HG02623 (cell line): ENCODE results near the gene SYT8.
"Not testable (repeated sequence)": the region's sequence is repeated elsewhere in the genome, so short reads cannot be mapped to it uniquely, and the experiment has no call there.

Experiments
- ATAC-seq: cut with Tn5 transposase; IDR thresholded peaks from one replicate; pipeline ENCODE4 v1.9.1; 2021; ENCODE audit warnings: moderate library complexity; ENCODE audit not compliant: unreplicated experiment

The SYT8 gene, protein sequence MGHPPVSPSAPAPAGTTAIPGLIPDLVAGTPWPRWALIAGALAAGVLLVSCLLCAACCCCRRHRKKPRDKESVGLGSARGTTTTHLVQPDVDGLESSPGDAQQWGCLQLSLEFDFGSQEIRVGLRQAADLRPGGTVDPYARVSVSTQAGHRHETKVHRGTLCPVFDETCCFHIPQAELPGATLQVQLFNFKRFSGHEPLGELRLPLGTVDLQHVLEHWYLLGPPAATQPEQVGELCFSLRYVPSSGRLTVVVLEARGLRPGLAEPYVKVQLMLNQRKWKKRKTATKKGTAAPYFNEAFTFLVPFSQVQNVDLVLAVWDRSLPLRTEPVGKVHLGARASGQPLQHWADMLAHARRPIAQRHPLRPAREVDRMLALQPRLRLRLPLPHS

DNA sequence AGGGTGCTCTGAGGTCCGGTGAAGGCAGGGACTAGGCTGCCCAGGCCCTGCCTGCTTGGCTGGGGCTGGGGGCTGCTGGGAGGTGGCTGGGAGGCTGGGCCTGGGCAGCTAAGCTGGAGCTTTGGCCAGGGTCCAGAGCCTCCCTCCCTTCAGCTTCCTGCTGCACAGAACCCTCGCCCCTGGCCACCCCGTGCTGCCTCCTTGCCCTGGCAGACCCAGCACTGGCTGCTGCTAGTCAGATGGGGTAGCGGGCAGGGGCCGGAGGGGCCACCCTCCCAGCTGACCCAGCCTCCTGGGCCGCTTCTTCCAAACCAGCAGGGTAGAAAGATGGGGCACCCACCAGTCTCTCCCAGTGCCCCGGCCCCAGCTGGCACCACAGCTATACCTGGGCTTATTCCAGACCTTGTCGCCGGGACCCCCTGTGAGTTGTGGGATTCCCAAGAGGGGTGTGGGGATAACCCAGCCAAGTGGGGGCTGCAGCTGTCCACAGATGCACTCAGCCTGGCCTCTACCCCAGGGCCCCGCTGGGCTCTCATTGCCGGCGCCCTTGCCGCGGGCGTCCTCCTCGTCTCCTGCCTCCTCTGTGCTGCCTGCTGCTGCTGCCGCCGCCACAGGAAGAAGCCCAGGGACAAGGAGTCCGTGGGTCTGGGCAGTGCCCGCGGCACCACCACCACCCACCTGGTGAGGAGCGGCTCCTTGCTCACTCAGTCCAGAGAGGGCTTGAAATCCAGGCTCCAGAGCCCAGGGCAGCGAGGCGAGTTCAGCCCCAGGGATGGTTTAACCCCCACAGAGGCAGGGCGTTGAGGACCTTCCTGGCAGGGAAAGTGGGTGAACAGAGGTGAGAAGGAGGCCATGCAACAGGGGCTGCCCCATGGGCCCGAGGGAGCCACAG is at the start of gene SYT8:
Gene SYT8 (plus strand): TSS at position 212 of the 892 bp plus-strand sequence. CDS start 116 bp downstream, at position 328.
- no peak for ATAC-seq

DNA sequence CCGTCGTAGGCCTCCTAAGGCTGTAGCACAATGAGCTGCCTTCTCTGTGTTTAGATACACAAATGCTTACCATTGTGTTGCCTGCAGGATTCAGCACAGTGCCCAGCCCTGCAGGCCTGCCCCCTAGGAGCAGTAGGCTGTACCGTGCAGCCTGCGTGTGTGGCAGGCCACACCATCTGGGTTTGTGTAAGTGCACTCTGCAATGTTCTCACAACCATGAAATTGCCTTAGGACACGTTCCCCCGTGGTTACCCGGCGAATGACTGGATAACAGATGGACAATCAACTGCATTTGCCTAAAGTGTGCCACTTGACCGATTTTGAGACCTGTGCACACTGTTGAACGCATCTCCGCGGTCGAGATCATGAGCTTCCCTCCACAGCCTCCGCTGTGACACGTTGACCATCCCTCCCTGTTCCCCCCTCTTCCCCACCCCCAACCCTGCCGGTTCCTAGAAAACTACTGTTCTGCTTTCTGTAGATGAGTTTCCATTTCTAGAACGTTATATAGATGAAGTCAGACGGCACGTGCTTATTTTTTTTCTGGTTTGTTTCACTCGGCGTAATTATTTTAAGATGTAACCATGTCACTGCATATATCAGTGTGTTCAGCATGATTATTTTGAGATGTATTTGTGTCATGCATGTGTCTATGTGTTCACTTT is 48.9 kb upstream of the SYT8 start:
- no peak for ATAC-seq

DNA sequence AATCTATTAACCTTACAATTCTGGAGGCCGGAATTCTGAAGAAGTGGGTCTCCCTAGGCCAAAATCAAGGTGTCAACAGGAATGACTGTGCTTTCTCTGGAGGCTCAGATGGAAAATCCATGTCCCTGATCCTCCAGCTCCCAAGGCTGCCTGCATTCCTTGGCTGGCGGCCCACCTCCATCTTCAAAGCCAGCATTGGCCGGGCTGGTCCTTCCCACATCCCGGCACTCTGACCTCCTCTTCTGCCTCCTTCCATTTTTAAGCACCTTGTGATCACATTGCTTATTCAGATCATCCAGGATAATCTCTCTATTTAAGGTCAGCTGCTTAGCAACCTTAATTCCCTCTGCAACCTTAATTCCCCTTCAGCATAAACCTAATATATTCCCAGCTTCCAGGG is 48.3 kb upstream of the SYT8 start:
- ATAC-seq: no peak

DNA sequence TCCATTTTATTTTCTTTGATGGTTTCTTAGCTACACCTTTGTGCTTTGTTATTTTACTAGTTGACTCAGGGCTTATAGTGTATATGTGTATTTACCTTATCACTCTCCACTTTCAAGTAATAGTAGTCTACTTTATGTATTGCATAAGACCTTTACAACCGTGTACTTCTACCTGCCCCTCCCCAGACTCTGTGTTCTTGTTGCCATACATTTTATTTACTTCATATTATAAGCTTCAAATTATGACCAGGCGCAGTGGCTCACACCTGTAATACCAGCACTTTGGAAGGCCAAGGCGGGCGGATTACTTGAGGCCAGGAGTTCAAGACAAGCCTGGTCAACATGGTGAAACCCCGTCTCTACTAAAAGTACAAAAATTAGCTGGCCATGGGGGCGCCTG is 42.9 kb upstream of the SYT8 start:
- ATAC-seq: no peak

DNA sequence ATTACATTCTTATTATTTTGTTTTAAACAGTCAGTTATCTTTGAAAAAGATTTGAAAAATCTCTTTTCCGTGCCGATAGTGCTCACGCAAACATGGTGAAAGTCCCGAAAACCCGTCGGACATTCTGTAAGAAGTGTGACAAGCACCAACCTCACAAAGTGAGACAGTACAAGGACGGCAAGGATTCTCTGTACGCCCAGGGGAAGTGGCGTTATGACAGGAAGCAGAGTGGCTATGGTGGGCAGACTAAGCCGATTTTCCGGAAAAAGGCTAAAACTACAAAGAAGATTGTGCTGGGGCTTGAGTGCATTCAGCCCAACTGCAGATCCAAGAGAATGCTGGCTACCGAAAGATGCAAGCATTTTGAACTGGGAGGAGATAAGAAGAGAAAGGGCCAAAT is 42.3 kb upstream of the SYT8 start:
- ATAC-seq: no peak

DNA sequence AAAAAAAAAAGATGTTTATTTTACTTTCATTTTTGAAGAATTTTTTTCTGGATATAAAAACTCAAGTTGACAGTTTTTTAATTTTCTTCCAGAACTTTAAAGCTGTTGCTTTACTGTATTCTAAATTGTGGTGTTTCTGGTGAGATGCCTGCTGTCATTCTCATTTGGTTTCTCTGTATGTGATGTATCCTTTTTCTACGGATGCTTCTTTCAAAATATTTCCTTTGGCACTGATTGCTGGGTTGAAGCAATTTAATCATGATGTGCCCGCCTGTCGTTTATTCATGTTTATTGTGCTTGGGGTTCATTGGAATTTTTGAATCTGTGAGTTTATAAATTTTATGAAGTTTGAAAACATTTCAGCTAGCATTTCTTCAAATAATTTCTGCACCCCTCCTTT is 41.7 kb upstream of the SYT8 start:
- ATAC-seq: no peak

DNA sequence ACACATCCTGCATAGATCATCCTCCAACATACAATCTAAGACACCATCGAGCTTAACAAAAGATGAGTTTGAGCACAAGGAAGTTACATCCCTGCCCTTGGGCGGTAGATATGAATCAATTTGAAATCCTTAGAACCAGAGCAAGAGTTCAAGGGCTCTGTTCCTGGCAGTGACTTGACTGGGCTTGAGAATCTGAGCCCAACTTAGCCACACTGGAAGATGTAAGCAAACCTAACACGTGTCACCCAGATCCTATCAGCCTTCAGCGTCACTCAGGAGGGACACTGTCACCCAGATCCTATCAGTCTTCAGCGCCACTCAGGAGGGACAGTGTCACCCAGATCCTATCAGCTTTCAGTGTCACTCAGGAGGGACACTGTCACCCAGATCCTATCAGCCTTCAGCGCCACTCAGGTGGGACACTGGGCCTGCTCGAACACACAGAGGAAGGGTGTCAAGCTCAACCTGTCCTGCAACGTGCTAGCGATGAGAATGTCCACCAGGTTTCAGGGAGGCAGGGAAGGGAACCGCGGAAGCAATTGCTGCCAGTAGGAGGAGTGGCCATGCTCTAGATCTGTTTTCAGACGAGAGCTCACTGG is 38.3 kb upstream of the SYT8 start:
- ATAC-seq: no peak

DNA sequence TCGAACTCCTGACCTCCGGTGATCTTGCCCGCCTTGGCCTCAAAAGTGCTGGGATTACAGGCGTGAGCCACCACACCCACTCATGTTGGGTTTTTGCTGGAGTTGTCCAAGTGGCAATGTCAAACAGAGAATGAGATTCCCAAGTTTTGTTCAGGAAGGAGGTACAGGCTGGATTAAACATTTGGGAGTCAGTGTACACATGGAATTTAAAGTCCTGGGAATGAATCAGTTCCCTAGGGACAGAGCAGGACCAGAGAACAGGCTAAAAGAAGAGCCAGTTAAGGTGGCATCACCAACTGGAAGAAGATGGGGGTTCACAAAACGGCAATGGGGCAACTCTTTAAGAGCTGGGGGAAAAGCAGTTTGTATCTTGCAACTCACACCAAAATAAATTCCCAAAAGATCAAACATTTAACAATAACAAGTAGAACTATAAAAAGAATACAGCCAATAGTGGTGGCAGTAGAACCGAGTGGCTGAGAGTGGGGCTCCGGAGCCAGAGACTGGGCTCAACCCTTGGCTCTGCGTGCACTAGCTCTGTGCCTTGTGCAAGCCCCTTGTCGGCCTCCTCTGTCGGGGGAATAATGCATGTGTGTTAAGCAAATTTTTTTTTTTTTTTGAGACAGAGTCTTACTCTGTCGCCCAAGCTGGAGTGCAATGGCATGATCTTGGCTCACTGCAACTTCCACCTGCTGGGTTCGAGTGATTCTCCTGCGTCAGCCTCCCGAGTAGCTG is 37.2 kb upstream of the SYT8 start:
- ATAC-seq: no peak

DNA sequence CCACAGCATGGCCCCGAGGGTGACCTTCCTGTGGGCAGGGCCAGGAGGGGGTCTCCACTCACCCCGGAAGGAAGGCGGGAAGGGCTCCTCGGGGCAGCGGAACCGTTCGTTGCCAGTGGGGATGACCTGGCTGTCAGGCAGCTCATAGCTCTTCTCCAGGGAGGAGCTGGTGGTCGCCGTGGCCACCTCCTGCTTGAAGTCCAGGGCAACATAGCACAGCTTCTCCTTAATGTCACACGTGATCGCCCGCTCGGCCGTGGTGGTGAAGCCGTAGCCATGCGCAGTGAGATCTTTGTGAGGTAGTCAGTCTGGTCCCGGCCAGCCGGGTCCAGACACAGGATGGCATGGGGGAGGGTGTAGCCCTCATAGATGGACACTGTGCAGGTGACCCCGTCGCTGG is 31.5 kb upstream of the SYT8 start:
- no peak for ATAC-seq

DNA sequence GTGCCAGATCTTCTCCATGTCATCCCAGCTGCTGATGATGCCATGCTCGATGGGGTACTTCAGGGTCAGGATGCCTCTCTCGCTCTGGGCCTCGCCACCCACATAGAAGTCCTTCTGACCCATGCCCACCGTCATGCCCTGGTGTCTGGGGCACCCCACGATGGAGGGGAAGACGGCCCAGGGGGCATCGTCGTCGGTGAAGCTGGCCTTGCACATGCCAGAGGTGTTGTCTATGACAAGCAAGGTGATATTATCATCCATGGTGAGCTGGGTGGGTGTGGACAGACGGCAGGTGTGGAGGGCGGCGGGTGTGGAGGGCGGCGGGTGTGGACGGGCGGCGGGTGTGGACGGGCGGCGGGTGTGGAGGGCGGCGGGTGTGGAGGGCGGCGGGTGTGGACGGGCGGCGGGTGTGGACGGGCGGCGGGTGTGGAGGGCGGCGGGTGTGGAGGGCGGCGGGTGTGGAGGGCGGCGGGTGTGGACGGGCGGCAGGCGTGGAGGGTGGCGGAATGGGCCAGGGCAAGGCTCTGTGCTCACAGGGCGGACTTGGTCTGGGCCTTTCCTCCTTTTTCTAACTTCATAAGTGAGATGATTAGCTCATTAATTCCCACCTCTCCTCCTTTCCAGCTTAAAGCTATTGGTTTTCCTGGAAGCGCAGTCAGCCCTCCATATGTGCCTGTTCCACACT is 30.8 kb upstream of the SYT8 start:
- not testable (repeated sequence) for ATAC-seq

DNA sequence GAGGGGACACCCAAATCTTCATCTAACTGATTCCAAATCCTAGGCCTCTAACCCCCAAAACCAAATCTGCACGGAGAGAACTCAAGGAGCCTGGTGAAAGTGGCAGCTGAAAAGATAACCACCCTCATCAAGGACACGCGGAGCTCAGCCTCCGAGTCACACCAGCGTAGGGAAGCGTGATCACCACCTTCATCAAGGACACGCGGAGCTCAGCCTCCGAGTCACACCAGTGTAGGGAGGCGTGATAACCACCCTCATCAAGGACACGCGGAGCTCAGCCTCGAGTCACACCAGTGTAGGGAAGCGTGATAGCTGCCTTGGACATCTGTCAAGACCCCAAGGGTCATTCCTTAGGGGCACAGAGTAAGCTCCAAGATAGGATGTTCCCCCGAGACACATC is 29.3 kb upstream of the SYT8 start:
- no peak for ATAC-seq

DNA sequence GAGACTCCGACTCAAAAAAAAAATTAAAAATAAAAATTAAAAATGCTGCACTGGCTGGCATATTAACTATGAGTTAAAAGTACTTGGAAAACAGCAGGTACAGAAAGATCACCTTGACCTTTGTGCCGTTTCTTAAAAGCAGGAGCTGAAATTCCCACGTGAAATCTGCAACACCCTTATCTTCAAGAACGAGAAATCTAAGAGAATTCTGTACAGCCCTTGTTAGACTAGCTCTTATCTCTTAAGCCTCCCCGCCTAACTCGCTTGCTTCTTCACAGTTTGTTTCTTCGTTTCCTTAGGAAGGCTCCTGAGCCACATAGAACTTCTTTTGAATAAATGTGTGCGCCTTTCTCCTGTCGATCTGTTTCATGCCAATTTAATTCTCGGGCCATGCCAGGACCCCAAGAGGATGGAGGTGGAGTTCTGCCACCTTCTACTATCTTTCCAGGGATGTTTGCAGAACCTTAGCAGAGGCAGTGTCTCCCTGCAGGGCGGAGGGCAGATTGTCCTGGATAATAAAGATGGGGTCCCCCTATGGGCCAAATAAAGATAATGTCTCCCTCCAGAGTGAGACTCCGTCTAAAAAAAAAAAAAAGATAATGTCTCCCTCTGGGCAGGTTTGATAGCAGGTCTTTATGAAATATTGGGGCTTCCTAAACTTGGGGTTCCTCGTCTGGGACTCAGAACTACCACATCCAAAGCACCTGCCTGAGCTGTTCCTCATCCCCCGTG is 27.4 kb upstream of the SYT8 start:
- no peak for ATAC-seq

DNA sequence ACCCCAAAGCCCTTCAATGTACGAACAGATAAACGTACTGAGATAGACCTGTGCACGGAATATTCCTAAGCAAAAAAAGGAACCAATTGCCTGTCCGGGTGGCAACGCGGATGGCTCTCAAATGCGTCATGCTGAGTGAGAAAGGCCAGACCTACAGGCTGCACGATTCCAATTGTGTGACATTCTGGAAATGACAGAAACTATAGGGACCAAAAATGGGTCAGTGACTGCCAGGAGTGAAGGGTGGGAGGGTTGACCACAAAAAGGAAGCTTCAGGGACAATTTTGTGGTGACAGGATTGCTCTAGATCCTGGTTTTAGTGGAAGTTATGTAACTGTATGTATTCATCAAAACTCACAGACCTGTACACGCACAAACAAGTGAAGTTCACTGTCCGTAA is 24.0 kb upstream of the SYT8 start:
- no peak for ATAC-seq

DNA sequence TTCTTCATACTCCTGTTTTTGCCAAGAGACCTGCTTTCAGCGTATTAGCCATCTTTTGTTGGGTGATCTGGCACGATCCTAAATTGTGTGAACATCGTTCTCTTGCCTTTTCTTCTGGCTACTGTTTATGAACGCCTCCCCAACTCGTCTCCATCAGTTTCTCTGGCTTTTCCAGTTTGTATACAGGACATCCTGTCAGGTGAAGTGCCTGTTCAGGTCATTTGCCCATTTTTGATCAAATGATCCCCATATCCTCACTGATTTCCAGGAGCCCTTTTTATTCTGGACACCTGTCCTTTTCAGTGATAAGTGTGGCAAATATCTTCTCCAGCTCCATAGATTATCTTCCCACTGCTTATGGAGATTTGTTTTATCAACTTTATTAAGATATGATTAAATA is 22.5 kb upstream of the SYT8 start:
- no peak for ATAC-seq

DNA sequence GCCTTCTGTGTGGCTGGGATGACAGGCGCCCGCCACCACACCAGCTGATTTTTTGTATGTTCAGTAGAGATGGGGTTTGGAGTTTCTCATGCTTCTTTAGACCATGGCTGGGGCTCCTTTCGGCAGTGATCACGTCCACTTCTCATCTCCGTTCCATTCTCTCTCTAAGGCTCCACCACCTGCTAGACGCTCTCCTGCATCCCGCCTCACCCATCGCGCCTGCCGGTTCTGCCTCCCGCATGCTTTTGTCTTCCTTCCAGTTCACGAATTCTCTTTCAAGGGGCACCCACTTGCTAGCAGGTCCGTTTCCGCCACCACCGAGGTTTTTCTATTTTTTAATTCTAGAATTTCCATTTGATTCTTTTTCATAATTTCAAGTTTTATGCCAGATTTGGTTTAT is 22.0 kb upstream of the SYT8 start:
- no peak for ATAC-seq

DNA sequence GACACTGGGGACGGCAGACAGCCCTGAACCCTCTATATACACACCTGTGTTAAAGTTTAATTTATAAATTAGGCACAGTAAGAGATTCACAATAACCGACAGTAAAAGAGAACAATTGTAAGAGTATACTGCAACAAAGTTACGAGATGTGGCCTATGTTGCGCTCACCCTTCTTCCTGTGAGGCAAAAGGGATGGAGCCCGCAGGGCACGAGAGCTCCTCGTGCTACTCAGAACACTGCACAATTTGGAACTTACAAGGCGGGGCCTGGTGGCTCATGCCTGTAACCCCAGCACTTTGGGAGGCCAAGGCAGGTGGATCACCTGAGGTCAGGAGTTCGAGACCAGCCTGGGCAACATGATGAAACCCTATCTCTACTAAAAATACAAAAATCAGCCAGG is 21.4 kb upstream of the SYT8 start:
- ATAC-seq: not testable (repeated sequence)

DNA sequence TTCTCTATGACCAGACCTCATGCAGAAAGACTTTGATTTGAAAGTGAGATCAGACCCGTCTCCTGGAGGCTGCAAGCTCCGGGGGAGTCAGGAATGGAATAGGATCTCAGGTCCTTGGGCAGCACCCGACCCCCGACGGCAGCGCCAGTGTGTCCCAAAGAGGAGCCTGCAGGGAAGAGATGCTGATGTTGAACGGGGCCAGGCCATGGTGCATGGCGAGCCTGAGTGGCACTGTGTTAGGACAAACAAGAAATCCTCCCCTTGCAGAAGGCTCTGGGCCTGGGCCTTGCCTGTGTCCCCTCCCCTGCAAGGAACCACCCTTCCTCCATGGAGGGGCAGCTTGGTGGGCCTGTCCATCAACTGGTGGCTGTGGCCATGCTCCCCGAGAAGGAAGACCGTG is 20.1 kb upstream of the SYT8 start:
- no peak for ATAC-seq

DNA sequence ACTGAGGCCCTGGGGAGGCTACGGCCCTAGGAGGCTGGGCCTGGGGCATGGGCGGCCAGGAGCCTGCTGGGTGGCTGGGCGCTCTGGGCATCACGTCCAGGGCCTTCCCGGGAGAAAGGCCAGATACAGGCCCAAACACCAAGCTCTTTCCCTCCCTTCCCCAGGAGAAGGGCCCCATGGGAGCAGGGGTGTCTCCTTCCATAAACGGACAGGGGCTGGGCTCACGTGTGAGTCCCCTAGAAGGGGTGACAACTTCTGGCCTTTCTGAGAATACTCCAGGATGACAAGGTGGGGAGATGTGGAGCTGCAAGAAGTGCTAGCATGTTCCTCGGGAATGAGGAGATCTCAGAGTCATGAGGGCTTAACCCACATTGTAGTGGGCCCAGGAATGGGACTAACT is 19.5 kb upstream of the SYT8 start:
- no peak for ATAC-seq

DNA sequence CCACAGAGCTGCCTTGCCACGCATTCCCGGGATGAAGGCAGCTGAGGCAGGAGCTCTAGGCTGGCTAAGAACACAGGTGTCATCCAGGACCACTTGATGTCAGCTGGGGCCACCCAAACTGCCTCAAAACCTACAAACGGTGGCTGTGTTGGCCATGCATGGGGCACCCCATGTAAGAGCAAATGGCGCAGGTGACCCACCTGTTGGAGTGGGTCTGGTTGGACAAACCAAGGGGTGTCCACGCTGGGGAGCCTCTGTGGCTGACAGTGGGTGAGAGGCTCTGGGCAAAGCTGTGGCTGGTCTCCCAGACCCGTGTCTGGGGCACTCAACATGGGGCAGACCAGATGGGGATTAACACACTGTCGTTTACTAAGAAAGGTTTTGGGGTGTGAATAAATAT is 19.0 kb upstream of the SYT8 start:
- no peak for ATAC-seq
